ENCODE results near the gene USP46. TPM values are rescaled to one million over a fixed set of nuclear protein-coding genes. Genes with fewer than 3 reads are reported as not detected.
A peak's percentile ranks its signal among the peaks of the same experiment; 100 is the strongest.

The USP46 gene
- total RNA-seq, 1 donor from 2014 or later: 27.3 TPM

DNA sequence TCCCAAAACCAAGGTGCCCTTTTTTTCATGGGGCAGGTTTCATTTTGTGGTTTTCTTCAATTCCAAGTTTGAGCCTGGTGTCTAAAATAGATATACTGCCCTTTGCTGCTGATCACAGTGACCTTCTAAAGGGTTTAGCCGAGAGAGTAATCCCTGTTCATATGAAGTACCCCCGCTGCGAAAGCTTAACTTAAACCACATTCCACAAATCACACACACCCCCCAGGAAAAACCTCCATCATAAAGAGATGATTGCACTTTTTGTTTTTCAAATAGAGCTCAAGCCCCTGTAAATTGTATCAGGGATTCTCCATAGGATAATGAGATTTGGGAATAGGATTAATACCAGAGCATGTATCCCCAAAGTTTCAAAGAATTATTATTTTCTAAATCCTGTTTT lies 90.8 kb downstream of the USP46 start:
- Mint-ChIP-seq H3K36me3 (ENCODE audit: low read depth) (no peaks in the 10 kb centered on the region), H3K27ac (ENCODE audit: unreplicated experiment) (no peak overlapping the region), H3K9me3 (ENCODE audit: low read depth) (peaks cover 4% of the 10 kb centered on the region), H3K4me3 (ENCODE audit: unreplicated experiment) (no peak overlapping the region), H3K4me1 (ENCODE audit: low read depth) (peaks cover 28% of the 10 kb centered on the region), H3K27me3 (ENCODE audit: low read depth) (no peaks in the 10 kb centered on the region)
- no peak for DNase-seq (ENCODE audit: low spot score)
- TF ChIP-seq, protein P1, sequence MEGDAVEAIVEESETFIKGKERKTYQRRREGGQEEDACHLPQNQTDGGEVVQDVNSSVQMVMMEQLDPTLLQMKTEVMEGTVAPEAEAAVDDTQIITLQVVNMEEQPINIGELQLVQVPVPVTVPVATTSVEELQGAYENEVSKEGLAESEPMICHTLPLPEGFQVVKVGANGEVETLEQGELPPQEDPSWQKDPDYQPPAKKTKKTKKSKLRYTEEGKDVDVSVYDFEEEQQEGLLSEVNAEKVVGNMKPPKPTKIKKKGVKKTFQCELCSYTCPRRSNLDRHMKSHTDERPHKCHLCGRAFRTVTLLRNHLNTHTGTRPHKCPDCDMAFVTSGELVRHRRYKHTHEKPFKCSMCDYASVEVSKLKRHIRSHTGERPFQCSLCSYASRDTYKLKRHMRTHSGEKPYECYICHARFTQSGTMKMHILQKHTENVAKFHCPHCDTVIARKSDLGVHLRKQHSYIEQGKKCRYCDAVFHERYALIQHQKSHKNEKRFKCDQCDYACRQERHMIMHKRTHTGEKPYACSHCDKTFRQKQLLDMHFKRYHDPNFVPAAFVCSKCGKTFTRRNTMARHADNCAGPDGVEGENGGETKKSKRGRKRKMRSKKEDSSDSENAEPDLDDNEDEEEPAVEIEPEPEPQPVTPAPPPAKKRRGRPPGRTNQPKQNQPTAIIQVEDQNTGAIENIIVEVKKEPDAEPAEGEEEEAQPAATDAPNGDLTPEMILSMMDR (IDR thresholded peaks at IDR 0.05): no peak

DNA sequence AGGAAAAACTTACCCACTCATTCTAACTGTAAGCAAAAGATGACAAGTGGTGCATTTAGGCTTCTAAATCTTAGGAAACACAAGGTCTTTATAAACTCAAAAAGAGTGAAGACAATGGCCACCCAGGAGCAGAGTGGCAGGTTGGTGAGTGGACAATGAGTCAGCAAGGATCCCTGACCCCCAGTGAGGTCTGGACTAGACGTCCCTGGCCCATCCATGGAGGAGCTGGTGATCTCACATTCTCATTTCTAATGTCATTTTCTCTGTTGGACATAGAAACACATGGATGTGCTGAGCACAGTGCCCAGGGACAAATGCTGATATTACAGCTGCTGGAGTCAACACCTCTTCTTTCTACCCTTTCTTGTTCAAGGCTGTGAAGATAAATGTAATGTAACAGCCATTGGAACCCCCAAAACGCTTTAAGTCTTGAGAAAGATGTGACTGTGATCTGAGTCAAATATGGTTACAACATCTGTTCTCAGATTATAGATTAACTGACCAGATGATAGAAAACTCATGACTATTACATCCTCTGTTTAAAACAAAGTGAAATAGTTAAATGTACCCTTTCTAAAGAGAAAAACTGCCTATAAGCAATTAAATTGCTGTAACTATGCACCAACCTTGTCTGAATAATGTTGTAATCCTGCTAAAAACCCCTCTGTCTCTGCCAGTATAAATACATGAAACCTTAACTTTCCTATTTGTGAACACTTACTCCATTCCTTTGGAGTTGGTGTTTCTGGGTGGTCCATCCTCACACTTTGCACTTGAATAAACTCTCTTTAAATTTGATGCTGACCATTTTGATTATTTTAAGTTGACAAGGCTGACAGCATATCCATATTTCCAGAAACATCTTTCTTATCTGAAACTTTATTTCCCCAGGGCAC lies 92.7 kb downstream of the USP46 start:
- H3K36me3 Mint-ChIP-seq (ENCODE audit: low read depth): no peaks in the 10 kb centered on the region
- H3K4me1 Mint-ChIP-seq (ENCODE audit: low read depth): peaks cover 17% of the 10 kb centered on the region
- DNase-seq (ENCODE audit: low spot score): no peak
- H3K27me3 Mint-ChIP-seq (ENCODE audit: low read depth): no peaks in the 10 kb centered on the region
- TF ChIP-seq, protein P1 (IDR thresholded peaks at IDR 0.05): no peak
- no peak overlapping the region for H3K4me3 Mint-ChIP-seq (ENCODE audit: unreplicated experiment)
- no peak overlapping the region for H3K27ac Mint-ChIP-seq (ENCODE audit: unreplicated experiment)
- H3K9me3 Mint-ChIP-seq (ENCODE audit: low read depth): no peaks in the 10 kb centered on the region

DNA sequence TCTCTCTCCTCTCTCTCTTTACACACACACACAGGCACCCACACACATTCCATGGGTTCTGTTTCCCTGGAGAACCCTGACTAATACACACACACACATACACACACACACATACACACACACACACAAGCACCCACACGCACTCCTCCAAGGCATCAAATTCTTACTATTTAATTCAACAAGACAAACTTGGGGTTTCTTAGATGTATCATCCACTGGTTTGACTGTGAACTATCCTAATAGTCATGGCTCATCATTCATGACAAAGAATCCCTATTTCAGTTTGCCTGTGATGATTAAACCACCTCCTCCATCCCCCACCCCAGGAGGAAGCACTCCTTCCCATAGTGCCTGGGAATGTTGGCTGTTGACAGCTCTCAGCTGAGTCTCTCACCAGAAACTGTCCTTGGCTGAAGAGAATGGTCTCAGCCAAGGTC lies 98.2 kb downstream of the USP46 start:
- Mint-ChIP-seq H3K9me3 (ENCODE audit: low read depth) (no peaks in the 10 kb centered on the region), H3K4me1 (ENCODE audit: low read depth) (peaks cover 11% of the 10 kb centered on the region), H3K27me3 (ENCODE audit: low read depth) (no peaks in the 10 kb centered on the region), H3K27ac (ENCODE audit: unreplicated experiment) (peak overlapping the region; percentile 52), H3K36me3 (ENCODE audit: low read depth) (peaks cover 1% of the 10 kb centered on the region), H3K4me3 (ENCODE audit: unreplicated experiment) (no peak overlapping the region)
- DNase-seq (ENCODE audit: low spot score): no peak
- TF ChIP-seq, protein P1 (IDR thresholded peaks at IDR 0.05): no peak

DNA sequence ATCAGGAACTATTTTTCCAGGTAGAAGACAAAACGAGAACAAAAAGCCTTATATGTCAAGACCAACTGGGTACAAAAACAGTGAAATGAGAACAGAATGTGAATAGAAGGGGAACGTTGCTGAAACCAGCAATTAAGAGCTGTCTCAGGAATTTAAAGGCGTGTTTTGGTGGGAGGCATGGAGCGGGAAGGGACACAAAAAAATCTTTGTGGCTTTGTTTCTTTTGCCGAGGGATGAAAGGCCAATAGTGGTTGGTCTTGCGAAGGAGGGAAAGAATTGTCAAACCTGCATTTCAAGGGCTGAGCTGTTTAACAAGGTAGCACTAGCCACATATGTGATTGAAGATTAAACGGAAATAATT lies 103.8 kb downstream of the USP46 start:
- TF ChIP-seq, protein P1 (IDR thresholded peaks at IDR 0.05): no peak
- H3K9me3 Mint-ChIP-seq (ENCODE audit: low read depth): no peaks in the 10 kb centered on the region

DNA sequence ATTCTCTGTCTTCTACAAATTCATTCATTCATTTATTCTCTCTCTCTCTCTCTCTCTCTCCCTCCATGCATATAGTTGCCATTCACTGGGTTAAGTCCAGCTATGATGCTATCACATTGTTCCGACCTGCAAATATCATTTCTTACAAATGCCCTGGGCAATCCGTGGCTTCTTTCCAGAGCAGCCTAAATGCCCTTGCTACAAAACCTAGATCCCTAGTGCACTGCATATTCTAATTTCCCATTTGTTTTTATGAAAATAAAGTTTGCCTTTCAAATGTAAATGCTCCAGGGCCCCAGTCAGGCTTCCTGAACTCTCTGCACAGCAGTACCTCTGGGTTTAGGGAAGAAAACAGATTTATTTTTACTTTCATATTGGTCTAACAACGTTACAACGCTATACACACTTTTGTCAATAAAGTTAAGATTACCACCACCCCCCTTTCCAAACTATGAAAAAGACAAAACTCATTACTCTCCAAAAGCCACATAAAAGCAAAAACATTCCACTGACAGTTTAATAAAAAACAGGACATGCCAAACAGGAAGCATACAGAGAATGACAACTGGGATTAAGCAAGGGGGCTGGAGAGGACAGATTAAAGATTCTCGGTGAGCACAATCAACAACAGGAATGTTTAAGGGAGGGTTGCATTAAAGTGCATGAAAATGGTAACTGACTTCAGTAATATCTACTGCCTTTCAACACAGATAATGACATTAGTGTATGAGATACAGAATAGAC lies 104.3 kb downstream of the USP46 start:
- peaks cover 24% of the 10 kb centered on the region for H3K4me1 Mint-ChIP-seq (ENCODE audit: low read depth)
- no peak overlapping the region for H3K4me3 Mint-ChIP-seq (ENCODE audit: unreplicated experiment)
- H3K36me3 Mint-ChIP-seq (ENCODE audit: low read depth): no peaks in the 10 kb centered on the region
- no peaks in the 10 kb centered on the region for H3K9me3 Mint-ChIP-seq (ENCODE audit: low read depth)
- TF ChIP-seq, protein P1 (IDR thresholded peaks at IDR 0.05): no peak
- H3K27ac Mint-ChIP-seq (ENCODE audit: unreplicated experiment): no peak overlapping the region
- DNase-seq (ENCODE audit: low spot score): no peak
- no peaks in the 10 kb centered on the region for H3K27me3 Mint-ChIP-seq (ENCODE audit: low read depth)

More for the DNA sequence above, 103.8 kb downstream of the USP46 start:
- H3K4me1 Mint-ChIP-seq (ENCODE audit: low read depth): peaks cover 19% of the 10 kb centered on the region
- H3K27ac Mint-ChIP-seq (ENCODE audit: unreplicated experiment): no peak overlapping the region
- H3K4me3 Mint-ChIP-seq (ENCODE audit: unreplicated experiment): no peak overlapping the region
- no peaks in the 10 kb centered on the region for H3K36me3 Mint-ChIP-seq (ENCODE audit: low read depth)
- H3K27me3 Mint-ChIP-seq (ENCODE audit: low read depth): no peaks in the 10 kb centered on the region
- no peak for DNase-seq (ENCODE audit: low spot score)
